H9 (cell line): ENCODE results near the gene CCDC191. TPM values are rescaled to one million over a fixed set of nuclear protein-coding genes. Genes with fewer than 3 reads are reported as not detected.

Experiments
- DNase-seq: peaks from one replicate; pipeline ENCODE4 v3.0.0-alpha.2; 2017
- H2AFZ ChIP-seq: one replicate; pipeline ENCODE4 v1.6.1; 2013; ENCODE audit warnings: mild to moderate bottlenecking, low read length, control low read depth, moderate library complexity
- H2AK5ac ChIP-seq: 2 replicates; pipeline ENCODE4 v1.6.1; 2013; ENCODE audit warnings: low read length, control low read depth, mixed read lengths; ENCODE audit not compliant: insufficient read length
- H2BK120ac ChIP-seq: one replicate; pipeline ENCODE4 v1.6.1; 2013; ENCODE audit warnings: low read depth, mild to moderate bottlenecking, low read length, control low read depth, inconsistent platforms; ENCODE audit not compliant: poor library complexity, severe bottlenecking
- H2BK12ac ChIP-seq: 2 replicates; pipeline ENCODE4 v1.6.1; 2013; ENCODE audit warnings: low read length, control low read depth, mixed read lengths, low read depth; ENCODE audit not compliant: insufficient read length
- H2BK15ac ChIP-seq: 2 replicates; pipeline ENCODE4 v1.6.1; 2013; ENCODE audit warnings: low read depth, low read length, control low read depth
- H2BK20ac ChIP-seq: one replicate; pipeline ENCODE4 v1.6.1; 2013; ENCODE audit warnings: low read depth, mild to moderate bottlenecking, low read length, control low read depth, inconsistent platforms; ENCODE audit not compliant: poor library complexity, severe bottlenecking
- H2BK5ac ChIP-seq: 2 replicates; pipeline ENCODE4 v1.6.1; 2013; ENCODE audit warnings: low read length, control low read depth, mixed read lengths; ENCODE audit not compliant: insufficient read length
- H3K14ac ChIP-seq: 2 replicates; pipeline ENCODE4 v1.6.1; 2013; ENCODE audit warnings: low read length, control low read depth; ENCODE audit not compliant: insufficient read depth
- H3K18ac ChIP-seq: 2 replicates; pipeline ENCODE4 v1.6.1; 2013; ENCODE audit warnings: low read depth, mild to moderate bottlenecking, mixed read lengths, low read length, control low read depth; ENCODE audit not compliant: insufficient read length
- H3K23ac ChIP-seq: 2 replicates; pipeline ENCODE4 v1.6.1; 2013; ENCODE audit warnings: low read length, control low read depth, mixed read lengths, low read depth; ENCODE audit not compliant: insufficient read length
- H3K23me2 ChIP-seq: 2 replicates; pipeline ENCODE4 v1.6.1; 2013; ENCODE audit warnings: low read depth, mild to moderate bottlenecking, mixed read lengths, low read length, control low read depth; ENCODE audit not compliant: insufficient read length, poor library complexity, severe bottlenecking
- H3K27ac ChIP-seq: 2 replicates; pipeline ENCODE4 v1.5.1; 2013; ENCODE audit warnings: low read length, control low read depth, mixed read lengths, low read depth; ENCODE audit not compliant: insufficient read length
- H3K27me3 ChIP-seq: 2 replicates; pipeline ENCODE4 v1.6.1; 2013; ENCODE audit warnings: low read length, control low read depth, inconsistent platforms; ENCODE audit not compliant: insufficient read depth
- H3K4ac ChIP-seq: 2 replicates; pipeline ENCODE4 v1.6.1; 2013; ENCODE audit warnings: low read depth, mild to moderate bottlenecking, control low read depth, inconsistent platforms, low read length, moderate library complexity
- H3K4me1 ChIP-seq: 2 replicates; pipeline ENCODE4 v1.6.1; 2013; ENCODE audit warnings: low read length, control low read depth, inconsistent platforms; ENCODE audit not compliant: insufficient read depth
- H3K4me2 ChIP-seq: 2 replicates; pipeline ENCODE4 v1.6.1; 2013; ENCODE audit warnings: low read length, control low read depth, mixed read lengths; ENCODE audit not compliant: insufficient read length, insufficient read depth
- H3K56ac ChIP-seq: 2 replicates; pipeline ENCODE4 v1.6.1; 2013; ENCODE audit warnings: low read depth, mild to moderate bottlenecking, mixed read lengths, low read length, control low read depth; ENCODE audit not compliant: insufficient read length
- H3K79me1 ChIP-seq: 2 replicates; pipeline ENCODE4 v1.6.1; 2013; ENCODE audit warnings: low read depth, mild to moderate bottlenecking, moderate library complexity, low read length, control low read depth, inconsistent platforms; ENCODE audit not compliant: insufficient read depth, poor library complexity, severe bottlenecking
- H3K79me2 ChIP-seq: 2 replicates; pipeline ENCODE4 v1.6.1; 2013; ENCODE audit warnings: low read length, control low read depth, inconsistent platforms; ENCODE audit not compliant: insufficient read depth
- H3K9ac ChIP-seq: 2 replicates; pipeline ENCODE4 v1.6.1; 2013; ENCODE audit warnings: low read length, control low read depth, mixed read lengths; ENCODE audit not compliant: insufficient read length; ENCODE audit errors: extremely low read depth
- H3K9me3 ChIP-seq: one replicate; pipeline ENCODE4 v1.6.1; 2013; ENCODE audit warnings: low read depth, low read length, inconsistent platforms; ENCODE audit not compliant: control insufficient read depth
- H3T11ph ChIP-seq: one replicate; pipeline ENCODE4 v1.6.1; 2013; ENCODE audit warnings: mild to moderate bottlenecking, low read length, control low read depth, inconsistent platforms
- H4K20me1 ChIP-seq: one replicate; pipeline ENCODE4 v1.6.1; 2013; ENCODE audit not compliant: control insufficient read depth, insufficient read length, insufficient read depth
- H4K5ac ChIP-seq: 2 replicates; pipeline ENCODE4 v1.6.1; 2013; ENCODE audit warnings: low read depth, mild to moderate bottlenecking, mixed read lengths, low read length, control low read depth; ENCODE audit not compliant: insufficient read length
- H4K8ac ChIP-seq: replicated peaks from 2 replicates; pipeline ENCODE4 v1.6.1; 2013; ENCODE audit warnings: low read length, control low read depth, mixed read lengths, low read depth; ENCODE audit not compliant: insufficient read length
- H4K91ac ChIP-seq: 2 replicates; pipeline ENCODE4 v1.6.1; 2013; ENCODE audit warnings: low read depth, mild to moderate bottlenecking, moderate library complexity, mixed read lengths, low read length, control low read depth; ENCODE audit not compliant: insufficient read length
- H3K27ac Mint-ChIP-seq, 3 experiments: 2 replicates in 2 of 3; 3 replicates in 1 of 3; pipeline ENCODE4 v1.8.0; 2020 to 2021; ENCODE audit warnings: mixed read lengths in 3 of 3, mild to moderate bottlenecking in 1 of 3, moderate library complexity in 1 of 3
- H3K27me3 Mint-ChIP-seq: 2 replicates; pipeline ENCODE4 v1.8.0; 2021; ENCODE audit warnings: low read depth, mild to moderate bottlenecking, moderate library complexity, mixed read lengths
- H3K36me3 Mint-ChIP-seq, 3 experiments: 2 replicates in 2 of 3; 3 replicates in 1 of 3; pipeline ENCODE4 v1.8.0; 2020 to 2021; ENCODE audit warnings: low read depth in 3 of 3, mixed read lengths in 3 of 3; ENCODE audit not compliant: insufficient read depth in 1 of 3
- H3K4me1 Mint-ChIP-seq, 2 experiments: 2 replicates each; pipeline ENCODE4 v1.8.0; 2020; ENCODE audit warnings: mixed read lengths in 2 of 2
- H3K4me3 Mint-ChIP-seq, 2 experiments: 2 replicates in 1 of 2; 3 replicates in 1 of 2; pipeline ENCODE4 v1.8.0; 2020 to 2021; ENCODE audit warnings: mild to moderate bottlenecking in 2 of 2, mixed read lengths in 2 of 2, moderate library complexity in 1 of 2
- H3K9me3 Mint-ChIP-seq, 2 experiments: 2 replicates in 1 of 2; 3 replicates in 1 of 2; pipeline ENCODE4 v1.8.0; 2020; ENCODE audit warnings: mild to moderate bottlenecking in 2 of 2, mixed read lengths in 2 of 2, moderate library complexity in 1 of 2
- CTCF ChIP-seq: fragments of 200-600 bp; sonication (generic); conservative IDR thresholded peaks from 3 replicates; pipeline ENCODE4 v1.8.0; 2021; ENCODE audit warnings: antibody characterized with exemption, mild to moderate bottlenecking
- WGBS: extraction: QIAGEN DNeasy Blood & Tissue Kit; methylation state at CpG from one replicate; pipeline ENCODE4 v1.1.7; 2013; ENCODE audit warnings: missing lambda C conversion rate, low lambda C conversion rate, mixed read lengths; ENCODE audit not compliant: insufficient read length; ENCODE audit errors: extremely low coverage; 5-methylcytosine and 5-hydroxymethylcytosine counted together
- total RNA-seq: library from RNA; stranded (reverse); gene quantifications from 2 replicates; pipeline ENCODE4 v1.2.1, GENCODE V29; 2021

CCDC191 gene
- total RNA-seq, 1 experiment from 2014 or later, result 0.68 TPM

GRCh38 chr3:114022145-114022802 is 34.1 kb downstream of the CCDC191 start:
- Histone ChIP-seq H4K20me1 (no peaks in the 10 kb centered on the region), H3K23me2 (no peaks in the 10 kb centered on the region), H2BK120ac (no peak overlapping the region), H4K91ac (no peak overlapping the region), H3K79me2 (no peaks in the 10 kb centered on the region), H2BK12ac (no peak overlapping the region), H3K79me1 (no peaks in the 10 kb centered on the region), H3K9ac (no peak overlapping the region), H3K14ac (no peak overlapping the region), H3K4me1 (no peaks in the 10 kb centered on the region), H2BK20ac (no peak overlapping the region), H2BK15ac (no peak overlapping the region), H3K4ac (no peak overlapping the region), H3K27me3 (no peaks in the 10 kb centered on the region), H2AFZ (no peak overlapping the region), H3K9me3 (no peaks in the 10 kb centered on the region), H3K18ac (no peak overlapping the region), H2AK5ac (no peak overlapping the region), H3K56ac (no peak overlapping the region), H4K5ac (no peak overlapping the region), H3T11ph (no peak overlapping the region), H3K23ac (no peak overlapping the region), H4K8ac (no peak overlapping the region), H2BK5ac (no peak overlapping the region), H3K4me2 (no peak overlapping the region), H3K27ac (no peak overlapping the region)
- no peak for DNase-seq
- TF ChIP-seq CTCF, result no peak
- WGBS, result no CpG with 5 or more reads among the region's 4 CpGs
- Mint-ChIP-seq H3K27ac (no peak overlapping the region), H3K27me3 (no peaks in the 10 kb centered on the region), H3K4me3 (no peak overlapping the region), H3K9me3 (no peaks in the 10 kb centered on the region), H3K36me3 (no peaks in the 10 kb centered on the region), H3K4me1 (peaks cover 6% of the 10 kb centered on the region in 2 experiments; a peak in 3 of 4 replicates)
